CD4-positive, alpha-beta T cell treated with Interleukin-17A for 4 hours (primary cell): ENCODE data around the gene CCM2.

Source experiments
- DNase-seq: peaks from one replicate; pipeline ENCODE4 v3.0.0-alpha.2; 2020; ENCODE audit warnings: mixed read lengths

Gene CCM2

GRCh38 chr7:45071528-45071927 is 71.5 kb downstream of the CCM2 start:
- no peak for DNase-seq

DNA sequence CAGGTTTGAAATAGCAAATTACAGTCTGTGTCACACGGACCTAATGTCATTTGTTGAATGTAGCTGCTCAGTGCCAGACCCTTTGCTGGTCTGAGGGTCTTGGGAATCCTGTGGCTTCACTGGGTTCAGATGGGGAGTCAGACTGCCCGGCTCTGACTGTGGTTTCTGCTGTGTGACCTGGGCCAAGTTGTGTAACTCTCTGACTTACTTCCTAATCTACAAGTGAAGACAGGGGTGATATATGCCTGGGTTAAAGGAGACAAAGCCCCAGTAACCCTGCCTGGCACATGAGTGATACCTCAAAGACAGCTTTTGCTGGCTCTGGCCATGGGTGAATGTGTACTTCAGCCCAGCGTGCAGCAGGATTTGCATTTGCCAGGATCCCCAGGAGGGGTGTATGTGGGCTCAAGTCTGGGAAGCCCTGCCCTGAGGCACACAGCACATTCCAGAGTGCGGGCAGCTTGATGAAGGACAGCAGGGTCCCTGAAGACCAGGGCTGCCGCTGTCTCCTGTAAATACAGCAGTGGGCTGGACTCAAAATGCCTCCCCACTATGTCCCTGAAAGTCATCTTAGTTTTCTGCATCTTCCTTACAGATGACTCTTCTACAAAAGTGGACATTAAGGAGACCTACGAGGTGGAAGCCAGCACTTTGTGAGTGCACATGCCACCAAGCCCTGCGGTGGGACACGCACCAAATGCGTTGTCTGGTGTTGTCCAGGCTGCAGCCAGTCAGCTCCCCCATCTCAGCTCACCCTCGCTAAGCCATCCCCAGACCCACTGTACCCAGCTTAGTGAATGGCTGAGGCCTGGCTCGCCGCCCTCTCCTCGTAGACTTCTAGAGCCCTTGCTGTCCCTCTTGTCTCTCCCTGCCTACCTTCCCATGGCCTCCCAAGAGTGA is 72.4 kb downstream of the CCM2 start:
- DNase-seq: no peak

DNA sequence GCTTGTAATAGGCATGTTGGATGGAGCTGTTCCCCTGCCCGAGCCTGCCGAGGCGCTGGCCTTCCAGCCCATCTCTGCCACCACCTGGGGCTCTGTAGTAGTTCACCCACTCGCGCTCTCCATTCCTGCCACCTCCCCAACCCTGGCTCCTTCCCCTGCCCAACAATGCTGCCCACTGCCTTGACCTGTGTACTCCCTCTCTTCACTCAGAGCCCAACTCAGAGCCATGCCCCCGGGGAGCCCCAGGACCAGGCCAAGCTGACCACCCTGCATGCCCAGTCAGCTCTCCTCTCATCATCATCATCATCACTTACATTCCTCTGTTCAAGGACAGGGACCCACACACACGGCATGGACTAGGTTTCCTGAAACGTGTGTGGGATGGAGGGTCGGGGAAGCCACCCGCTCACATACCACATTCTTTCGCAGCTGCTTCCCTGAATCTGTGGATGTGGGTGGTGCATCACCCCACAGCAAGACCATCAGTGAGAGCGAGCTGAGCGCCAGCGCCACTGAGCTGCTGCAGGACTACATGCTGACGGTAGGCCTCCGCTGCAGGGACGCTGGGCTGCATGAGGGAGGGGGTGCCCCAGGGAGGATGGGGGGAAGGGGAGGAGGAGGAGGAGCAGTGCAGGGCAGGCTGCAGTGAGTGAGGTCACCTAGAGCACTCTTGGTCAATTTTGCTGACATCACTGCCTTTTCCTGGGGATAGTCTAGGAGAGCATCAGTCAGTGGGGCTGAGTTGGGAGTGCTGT is 73.2 kb downstream of the CCM2 start:
- no peak for DNase-seq

DNA sequence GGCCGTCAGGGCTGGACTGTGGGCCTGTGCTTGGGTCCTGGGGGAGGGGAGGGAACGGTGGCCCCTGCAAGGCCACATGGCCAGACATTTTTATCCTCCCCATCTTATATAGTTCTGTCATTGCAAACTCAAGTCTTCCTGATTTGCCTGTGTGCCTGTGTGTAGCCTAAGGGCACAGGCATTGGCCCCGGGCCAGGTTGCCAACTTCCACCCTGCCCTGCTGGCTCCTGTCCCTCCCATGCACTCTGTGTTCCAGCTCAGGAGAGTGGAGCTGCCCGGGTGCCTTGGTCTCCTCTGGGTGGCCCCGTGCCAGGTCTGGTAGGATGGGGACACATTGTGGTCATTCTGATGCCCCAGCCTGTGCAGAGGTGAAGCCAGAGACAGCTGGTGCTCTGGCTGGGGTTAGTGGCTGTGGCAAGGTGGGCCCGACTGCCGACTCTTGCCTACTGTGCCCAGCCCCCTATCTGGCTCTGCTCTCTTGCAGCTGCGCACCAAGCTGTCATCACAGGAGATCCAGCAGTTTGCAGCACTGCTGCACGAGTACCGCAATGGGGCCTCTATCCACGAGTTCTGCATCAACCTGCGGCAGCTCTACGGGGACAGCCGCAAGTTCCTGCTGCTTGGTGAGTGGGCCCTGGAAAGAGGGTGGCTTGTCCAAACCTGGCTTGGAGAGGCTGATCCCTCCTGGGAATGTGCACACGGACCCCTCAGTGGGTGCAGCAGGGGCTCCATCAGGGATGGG is 74.0 kb downstream of the CCM2 start:
- DNase-seq: no peak

- DNase-seq: no peak
Observed at GRCh38 chr7:45074528-45075354, 74.7 kb downstream of the CCM2 start.

DNA sequence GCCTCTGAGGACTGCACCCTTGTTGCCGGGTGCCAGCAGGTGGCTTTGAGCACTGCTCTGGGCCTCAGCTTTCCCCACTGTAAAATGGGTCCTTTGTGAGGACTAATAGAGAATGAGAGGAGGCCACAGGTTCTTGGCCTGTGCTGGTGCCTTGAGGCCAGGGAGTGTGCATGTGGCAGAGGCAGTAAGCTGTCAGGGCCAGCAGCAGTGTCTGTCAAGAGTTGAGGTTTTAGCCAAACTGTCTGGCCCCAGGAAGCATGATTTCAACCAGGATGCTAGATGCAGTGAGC is 75.3 kb downstream of the CCM2 start:
- no peak for DNase-seq

DNA sequence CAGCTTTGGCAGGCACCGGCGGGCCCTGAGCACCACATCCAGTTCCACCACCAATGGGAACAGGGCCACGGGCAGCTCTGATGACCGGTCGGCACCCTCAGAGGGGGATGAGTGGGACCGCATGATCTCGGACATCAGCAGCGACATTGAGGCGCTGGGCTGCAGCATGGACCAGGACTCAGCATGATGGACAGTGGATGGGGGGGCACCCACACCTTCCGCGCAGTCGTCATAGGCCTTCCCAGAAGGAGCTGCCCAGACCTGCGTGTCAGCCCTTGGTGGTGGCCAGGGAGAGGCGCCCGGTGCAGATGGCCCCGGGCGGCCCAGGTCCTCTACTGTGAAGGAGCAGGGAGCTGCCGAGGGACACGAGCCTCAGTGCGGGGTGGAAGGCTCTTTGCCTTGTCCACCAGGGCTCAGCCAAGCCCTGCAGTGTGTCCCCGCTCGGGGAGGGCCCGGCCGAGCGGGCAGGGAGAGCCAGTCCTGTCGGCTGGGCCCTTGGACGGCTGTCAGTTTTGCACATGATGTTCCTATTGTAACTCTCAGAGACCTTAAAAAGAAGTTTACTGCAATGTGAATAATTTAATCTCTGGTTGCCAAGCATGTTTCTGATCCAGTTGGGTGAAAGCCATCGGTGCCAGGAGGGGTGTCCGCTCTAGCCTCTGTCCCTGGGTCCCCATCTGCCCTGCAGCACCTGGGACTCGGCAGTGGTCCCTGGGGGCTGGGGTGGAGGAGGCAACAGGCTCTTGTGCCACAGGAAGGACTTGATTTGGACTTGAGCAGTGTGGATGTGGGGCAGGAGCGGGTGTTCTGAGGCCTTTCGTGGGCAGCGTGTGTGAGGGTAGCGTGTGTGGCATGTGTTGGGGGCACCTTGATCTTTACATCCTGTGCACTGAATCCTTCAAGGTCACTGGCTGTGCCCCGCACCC is 76.1 kb downstream of the CCM2 start:
- DNase-seq: no peak

DNA sequence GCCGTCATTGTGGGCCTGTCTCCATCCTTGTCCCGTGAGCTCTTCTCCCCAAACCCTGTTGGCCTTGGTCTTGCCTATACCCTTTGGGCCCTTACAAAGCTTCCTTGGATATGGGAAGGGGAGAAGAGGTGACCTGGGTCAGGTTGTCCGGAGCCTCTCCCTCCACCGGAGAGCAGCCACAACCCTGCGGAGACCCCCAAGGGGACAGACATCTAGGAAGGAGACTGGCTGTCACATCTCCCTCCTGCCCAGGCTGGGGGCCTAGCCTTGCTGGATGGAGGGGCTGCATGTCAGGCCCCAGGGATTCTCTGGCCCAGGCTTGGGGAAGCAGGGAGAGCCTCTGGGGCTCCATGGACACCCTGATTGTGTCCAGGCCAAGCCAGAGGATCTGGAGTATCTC is 76.9 kb downstream of the CCM2 start:
- no peak for DNase-seq

DNA sequence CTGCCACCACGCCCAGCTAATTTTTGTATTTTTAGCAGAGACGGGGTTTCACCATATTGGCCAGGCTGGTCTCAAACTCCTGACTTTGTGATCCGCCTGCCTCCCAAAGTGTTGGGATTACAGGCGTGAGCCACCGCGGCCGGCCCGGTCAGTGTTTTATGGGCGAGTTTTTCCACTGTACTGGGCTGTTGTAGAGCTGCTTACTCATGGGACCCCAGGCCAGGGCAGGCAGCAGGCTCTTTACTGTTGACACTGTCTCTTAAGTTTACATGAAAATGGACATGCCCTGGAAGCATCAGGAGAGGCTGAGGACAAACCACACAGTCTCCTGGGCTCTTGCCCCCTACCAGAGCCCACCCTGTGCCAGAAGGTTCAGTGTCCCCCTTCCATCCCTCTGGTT is 77.6 kb downstream of the CCM2 start:
- no peak for DNase-seq

- peak; percentile 17 for DNase-seq
Observed at GRCh38 chr7:45078125-45078681, 78.2 kb downstream of the CCM2 start.

DNA sequence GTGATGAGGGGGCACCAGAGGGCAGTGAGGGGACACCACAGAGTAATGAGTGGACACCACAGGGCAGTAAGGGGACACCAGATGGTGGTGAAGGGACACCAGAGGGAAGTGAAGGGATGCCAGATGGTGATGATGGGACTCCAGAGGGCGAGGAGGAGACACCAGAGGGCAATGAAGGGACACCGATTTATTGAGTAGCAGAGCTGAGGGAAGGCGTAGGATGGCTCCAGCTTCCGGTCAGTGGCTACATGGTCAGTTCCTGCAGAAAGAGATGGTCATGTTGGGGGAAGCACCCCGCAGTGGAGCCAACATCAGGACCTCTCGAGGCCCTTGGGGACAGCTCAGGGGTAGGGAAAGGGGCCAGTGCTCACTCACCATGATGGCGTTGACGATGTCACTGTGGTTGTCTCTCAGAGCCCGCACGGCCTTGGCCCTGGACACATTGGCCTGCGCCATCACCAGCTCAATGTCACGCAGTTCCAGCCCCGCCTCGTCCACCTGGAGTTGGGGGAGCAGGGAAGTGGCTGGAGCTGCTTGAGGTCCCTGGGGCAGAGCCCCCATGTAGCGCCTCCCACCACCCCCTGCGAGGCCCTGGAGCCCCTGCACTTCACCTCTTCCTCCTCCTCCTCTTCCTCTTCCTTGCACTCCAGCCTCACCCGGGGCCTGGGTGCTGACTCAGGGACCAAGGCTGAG is 80.4 kb downstream of the CCM2 start:
- DNase-seq: no peak

- no peak for DNase-seq
Observed at GRCh38 chr7:45080958-45081669, 81.1 kb downstream of the CCM2 start.

GRCh38 chr7:45081670-45081974 is 81.6 kb downstream of the CCM2 start:
- DNase-seq: no peak

- DNase-seq: no peak
Observed at GRCh38 chr7:45082031-45082830, 82.2 kb downstream of the CCM2 start.

- DNase-seq: no peak
Observed at GRCh38 chr7:45082831-45083331, 82.9 kb downstream of the CCM2 start.

- DNase-seq: no peak
Observed at GRCh38 chr7:45084336-45084735, 84.3 kb downstream of the CCM2 start.

GRCh38 chr7:45084901-45085618 is 85.1 kb downstream of the CCM2 start:
- no peak for DNase-seq

- no peak for DNase-seq
Observed at GRCh38 chr7:45085619-45086200, 85.7 kb downstream of the CCM2 start.
